HG03097 (cell line): ENCODE measurements around the gene PIGS.

Experiments
- ATAC-seq: cut with Tn5 transposase; IDR thresholded peaks from one replicate; pipeline ENCODE4 v1.9.1; 2021; ENCODE audit not compliant: unreplicated experiment, low FRiP score

PIGS gene

DNA sequence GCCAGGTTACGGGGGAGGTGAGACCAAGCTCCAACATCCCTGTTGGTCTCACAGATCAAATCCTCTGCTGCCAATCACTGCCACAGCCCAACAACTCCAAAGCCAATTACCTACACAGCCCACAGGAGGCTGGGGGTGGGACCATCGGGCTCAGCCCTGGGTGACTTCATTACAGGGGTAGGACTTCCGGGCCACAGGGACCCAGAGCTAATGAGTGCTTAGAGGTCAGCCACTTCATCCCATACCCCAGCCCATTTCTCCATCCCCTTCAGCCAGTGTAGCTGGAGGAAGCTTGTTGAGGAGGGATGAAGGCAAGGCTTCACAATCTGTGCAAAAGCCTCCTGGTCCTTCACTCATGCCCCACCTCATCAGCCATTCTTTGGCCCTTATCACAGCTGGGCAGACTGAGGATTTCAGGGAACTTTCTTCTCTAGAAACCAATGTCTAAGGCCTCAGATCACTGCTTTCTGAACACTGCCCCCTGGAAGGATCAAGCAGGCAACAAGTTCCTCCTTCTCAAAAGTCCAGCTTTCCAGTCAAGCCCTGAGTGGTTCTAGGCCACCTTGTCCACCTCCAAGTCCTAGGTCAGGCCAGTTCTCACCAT, 59.4 kb downstream of the PIGS start:
- no peak for ATAC-seq

DNA sequence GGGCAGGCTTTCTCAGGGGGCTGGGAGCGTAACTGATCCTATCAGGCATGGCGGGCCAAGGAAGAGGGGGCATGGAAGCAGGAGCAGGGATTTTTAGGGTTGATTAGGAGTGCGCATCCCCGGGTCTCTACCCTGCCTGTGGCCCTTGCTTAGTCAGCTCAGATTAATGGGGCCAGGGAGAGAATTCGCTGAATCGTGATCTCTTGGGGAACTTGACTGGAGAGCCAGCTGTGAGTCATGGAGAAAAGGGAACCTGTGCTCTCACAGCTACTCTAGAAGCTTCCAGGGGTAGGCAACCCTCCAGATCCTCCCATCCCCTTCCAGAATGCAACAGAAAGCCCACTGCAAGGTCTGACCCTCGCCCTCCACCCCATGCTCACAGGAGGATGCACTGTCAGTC, 61.5 kb downstream of the PIGS start:
- ATAC-seq: no peak

DNA sequence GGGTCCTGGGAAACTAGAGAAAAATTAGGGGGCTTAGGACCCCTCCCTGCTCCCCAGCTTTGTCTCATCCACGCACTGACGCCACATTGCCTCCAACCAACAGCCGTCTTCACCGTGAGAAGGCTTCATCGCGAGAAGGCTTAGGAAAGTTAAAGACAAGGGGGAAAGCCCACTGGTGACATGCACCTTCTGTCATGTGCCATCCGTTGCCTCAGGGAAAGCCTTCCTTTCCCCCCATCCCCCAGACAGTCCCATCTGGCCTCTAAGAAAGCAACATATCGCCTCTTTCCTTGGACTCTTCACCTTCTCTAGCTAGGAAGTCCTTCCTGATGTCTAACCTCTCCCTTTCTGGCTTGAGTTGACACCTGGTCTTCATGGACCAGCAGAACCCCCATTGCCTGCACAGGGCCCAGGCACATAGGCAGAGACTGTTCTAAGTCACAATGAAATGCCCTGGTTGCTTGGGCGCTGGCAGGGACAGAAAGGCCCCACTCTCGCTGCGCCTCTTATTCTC, 63.1 kb downstream of the PIGS start:
- ATAC-seq: no peak

DNA sequence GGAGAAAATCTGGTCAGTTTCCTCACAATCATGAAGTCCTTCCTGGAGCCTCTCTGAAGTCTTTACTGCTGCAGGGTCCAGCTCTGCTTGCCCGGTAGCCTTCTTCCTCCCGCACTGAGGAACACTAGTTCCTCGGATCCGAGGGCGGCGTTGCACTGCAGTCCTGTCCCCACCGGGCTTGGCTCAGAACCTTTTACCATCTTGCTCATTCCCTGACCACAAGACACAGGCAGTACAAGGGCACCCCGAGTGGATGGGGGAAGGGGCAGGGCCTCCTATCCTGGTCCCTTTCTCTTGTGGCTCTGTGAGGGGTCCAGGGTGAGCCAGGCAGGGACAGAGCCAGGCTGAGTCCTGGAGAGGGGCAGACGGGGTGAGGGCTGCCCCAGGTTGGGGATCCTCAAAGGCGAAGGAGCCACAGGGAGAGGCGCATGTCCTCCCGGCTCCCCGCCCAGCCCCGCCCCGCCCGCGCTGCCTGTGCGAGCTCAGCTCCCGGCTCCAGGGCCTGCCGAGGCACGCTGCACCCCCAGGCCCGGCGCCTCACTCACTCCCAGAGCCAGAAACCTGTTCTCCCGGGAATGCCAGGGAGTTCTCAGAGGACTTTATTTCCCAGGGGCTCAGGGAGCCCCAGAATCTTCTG, 63.6 kb downstream of the PIGS start:
- no peak for ATAC-seq

DNA sequence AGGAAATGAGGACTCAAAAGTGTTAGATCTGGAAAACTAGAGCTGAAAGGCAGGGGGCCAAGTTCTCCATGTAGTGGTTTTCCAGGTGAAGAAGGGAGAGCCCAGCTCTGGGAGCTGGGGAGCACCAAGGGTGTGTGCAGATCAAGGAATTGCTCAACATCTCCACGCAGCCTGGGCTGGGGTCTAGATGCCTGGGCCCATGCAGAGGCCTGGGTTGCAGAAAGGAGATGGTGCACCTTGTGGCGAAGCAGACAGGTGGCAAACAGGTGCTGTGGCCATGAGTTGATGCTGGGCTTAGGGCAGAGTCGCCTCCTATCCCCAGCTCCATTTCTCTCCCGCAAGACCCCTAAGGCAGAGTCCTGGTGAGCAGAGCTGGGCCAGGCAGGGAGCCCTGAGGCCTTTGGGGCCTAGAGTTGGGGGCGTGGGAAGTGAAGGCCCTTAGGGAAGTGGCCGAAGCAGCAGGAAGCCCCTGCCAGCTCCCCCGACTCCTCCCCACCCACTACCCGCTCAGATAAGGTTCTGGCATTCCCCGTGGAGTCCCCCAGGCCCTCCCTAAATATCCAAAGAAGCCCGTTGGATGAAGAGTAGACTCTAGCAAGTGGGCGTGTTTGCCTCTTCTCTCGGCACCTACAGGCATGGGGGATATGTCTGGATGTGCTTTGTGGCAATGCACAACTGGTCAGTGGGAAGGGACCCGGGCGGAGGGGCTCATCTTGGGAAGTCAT, 64.4 kb downstream of the PIGS start:
- no peak for ATAC-seq

DNA sequence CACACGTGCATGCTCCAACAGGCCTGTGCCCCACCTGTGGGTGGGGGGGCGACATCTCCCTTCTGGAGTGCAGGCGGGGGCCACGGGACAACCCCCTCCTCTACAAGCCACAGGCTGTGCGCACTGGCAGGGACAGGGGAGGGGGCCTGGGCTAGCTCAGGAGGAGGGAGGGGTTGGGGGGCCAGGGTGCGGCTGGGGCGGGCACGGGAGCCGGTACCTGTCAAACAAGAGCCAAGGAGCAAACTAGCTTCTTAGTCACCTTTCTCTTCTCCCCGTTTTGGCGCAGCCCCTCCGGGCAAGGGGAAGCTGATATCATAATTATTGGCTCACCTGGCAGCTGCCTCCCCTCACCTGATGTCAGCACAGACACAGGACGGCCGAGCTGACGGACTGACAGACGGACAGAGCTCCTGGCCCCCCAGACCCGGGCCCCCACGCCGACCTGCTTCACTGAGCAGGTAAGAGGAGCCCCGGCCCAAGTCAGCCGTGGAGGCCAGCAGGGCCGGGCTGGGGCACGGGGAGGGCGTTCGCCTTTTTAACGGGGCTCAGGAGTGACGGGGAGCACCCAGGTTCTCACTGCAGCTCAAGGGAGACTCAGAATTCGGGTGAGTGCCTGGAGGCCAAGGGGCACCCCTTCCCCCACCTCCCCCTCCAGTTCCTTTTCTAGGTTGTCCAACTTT, 65.2 kb downstream of the PIGS start, which contains the start of gene FOXN1:
TSS of gene FOXN1 (plus strand) at position 363 of the 680 bp plus-strand sequence. CDS start 17,622 bp downstream, outside the sequence.
- ATAC-seq: no peak

DNA sequence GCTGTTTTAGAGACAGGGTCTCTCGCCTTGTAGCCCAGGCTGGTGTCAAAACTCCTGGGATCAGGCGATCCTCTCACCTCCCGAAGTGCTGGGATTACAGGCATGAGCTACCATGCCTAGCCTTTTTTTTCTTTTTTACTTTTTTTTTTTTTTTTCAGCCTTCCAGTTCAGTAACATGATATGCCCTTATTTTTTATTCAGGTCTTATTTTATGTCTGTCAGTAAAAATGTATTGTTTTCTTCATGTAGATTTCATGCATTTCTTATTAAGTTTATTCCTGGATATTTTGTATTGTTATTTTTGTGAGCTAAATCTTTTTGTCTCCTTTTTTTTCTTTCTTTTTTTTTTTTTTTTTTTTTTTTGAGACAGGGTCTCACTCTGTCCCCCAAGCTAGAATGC, 67.9 kb downstream of the PIGS start:
- no peak for ATAC-seq
